Omental fat pad (tissue), 4 donors: Measurements from ENCODE around the gene TIMM8A. TPM values are rescaled to one million over a fixed set of nuclear protein-coding genes. Genes with fewer than 3 reads are reported as not detected.
A peak's percentile ranks its signal among the peaks of the same experiment; 100 is the strongest.
"Not testable (repeated sequence)": the region's sequence is repeated elsewhere in the genome, so short reads cannot be mapped to it uniquely, and the experiment has no call there.

Source experiments
- ATAC-seq: fragments of 150-250 bp; one replicate; pipeline ENCODE4 v1.9.1; 2016; ENCODE audit warnings: mild to moderate bottlenecking, moderate library complexity; ENCODE audit not compliant: low FRiP score
- DNase-seq: peaks from one replicate; pipeline ENCODE4 v3.0.0-alpha.2; 2019; ENCODE audit warnings: low spot score
- total RNA-seq, 4 donors: library from RNA; depleted of rRNA; stranded (reverse); fragments of >200 nt; gene quantifications; one replicate each; pipeline ENCODE4 v1.1.0, GENCODE V29; 2016
- TF ChIP-seq, protein P1 (sequence below), 3 donors: fragments of 450-650 bp; IDR thresholded peaks; one replicate each; pipeline ENCODE4 v1.5.1; 2016 to 2017; ENCODE audit warnings: antibody characterized with exemption in 3 of 3, mild to moderate bottlenecking in 3 of 3, moderate library complexity in 2 of 3

TIMM8A gene
- total RNA-seq, 4 donors from 2014 or later = 4.3 to 16.3 (median 5.5) TPM

GRCh38 chrX:101360390-101360789 is 11.8 kb upstream of the TIMM8A start:
- ATAC-seq (no peak), DNase-seq (no peak)
- TF ChIP-seq, protein P1, sequence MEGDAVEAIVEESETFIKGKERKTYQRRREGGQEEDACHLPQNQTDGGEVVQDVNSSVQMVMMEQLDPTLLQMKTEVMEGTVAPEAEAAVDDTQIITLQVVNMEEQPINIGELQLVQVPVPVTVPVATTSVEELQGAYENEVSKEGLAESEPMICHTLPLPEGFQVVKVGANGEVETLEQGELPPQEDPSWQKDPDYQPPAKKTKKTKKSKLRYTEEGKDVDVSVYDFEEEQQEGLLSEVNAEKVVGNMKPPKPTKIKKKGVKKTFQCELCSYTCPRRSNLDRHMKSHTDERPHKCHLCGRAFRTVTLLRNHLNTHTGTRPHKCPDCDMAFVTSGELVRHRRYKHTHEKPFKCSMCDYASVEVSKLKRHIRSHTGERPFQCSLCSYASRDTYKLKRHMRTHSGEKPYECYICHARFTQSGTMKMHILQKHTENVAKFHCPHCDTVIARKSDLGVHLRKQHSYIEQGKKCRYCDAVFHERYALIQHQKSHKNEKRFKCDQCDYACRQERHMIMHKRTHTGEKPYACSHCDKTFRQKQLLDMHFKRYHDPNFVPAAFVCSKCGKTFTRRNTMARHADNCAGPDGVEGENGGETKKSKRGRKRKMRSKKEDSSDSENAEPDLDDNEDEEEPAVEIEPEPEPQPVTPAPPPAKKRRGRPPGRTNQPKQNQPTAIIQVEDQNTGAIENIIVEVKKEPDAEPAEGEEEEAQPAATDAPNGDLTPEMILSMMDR (IDR thresholded peaks at IDR 0.05) = no peak

DNA sequence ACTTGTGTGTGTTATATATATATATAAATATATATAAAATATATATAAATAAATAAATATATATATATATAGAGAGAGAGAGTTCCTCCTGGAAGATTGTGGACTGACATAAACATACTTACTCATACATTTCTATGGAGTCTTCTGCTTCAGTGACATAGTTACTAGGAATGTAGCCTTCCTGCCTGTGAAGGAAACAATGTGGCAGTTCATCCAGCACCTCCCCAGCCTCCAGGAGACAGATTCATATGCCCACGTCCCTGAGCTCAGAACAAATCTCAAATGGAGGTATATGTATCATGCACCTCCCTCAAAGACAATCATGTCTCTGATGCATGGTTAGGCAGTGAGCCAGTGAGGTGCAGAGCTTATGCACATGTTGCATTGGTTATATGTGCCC is 11.4 kb upstream of the TIMM8A start:
- TF ChIP-seq, protein P1 (IDR thresholded peaks at IDR 0.05) = no peak
- ATAC-seq (no peak), DNase-seq (no peak)

DNA sequence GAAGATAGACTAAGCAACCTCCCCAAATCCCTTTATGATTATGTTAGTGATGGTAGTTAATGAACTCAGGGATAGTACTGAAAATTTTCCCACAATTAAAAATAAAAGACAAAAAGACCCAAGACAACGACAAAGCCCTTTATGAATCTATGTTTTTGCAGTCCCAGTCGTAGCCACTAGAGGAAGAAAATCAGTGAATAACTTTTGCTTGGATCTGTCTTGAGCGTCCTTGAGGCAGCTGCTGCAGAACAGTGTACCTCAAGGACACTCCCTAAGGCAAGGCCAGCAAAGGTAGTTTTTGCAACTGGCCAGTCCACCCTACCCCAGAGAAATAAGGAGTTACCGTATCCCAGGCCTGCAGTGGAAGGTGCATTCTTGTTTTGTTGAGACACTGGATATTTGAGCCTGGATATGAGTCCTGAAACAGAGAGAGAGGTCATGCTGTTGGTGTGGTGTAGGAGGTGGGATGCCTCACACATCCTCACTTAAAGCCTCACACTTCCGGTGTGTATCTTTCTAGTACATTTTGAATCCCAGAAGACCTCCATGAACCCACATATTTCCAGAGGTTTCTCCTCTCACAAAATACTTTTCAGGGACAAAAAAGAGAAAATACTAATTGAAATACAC is 8.7 kb upstream of the TIMM8A start:
- no peak for ATAC-seq
- no peak for DNase-seq
- TF ChIP-seq, protein P1 (IDR thresholded peaks at IDR 0.05) = no peak

GRCh38 chrX:101349193-101349562 is 636 bp upstream of the TIMM8A start:
- ATAC-seq (no peak), DNase-seq (no peak)
- TF ChIP-seq, protein P1 (IDR thresholded peaks at IDR 0.05) = no peak

GRCh38 chrX:101347859-101348451 is 587 bp downstream of the TIMM8A start:
- DNase-seq (no peak), ATAC-seq (peak; percentile 47)
- TF ChIP-seq, protein P1 (IDR thresholded peaks at IDR 0.05) = no peak

DNA sequence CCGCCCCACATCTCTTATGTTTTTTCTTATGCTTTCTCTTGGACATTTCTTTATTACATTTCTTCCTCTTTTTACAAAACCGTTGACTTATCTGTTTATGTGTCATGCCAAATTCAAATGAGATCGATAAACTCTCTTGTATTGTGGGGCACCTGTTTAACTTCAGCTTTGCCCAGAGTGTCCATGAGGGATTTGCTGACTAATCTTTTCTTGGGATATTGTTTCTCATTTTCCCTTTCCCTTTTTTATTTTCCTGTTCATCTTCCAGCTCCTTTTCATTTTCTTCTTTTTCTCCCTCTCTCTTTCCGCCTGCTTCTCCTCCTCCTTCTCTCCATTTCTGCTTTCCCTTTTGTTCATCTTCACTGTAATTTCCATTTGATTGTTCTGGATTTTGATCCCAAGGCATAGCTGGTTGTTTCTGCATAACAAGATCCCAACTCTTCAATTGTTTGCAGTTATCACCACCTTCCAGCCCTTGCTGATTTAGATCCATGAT is 10.7 kb downstream of the TIMM8A start:
- DNase-seq (no peak), ATAC-seq (no peak)
- TF ChIP-seq, protein P1 (IDR thresholded peaks at IDR 0.05) = no peak

GRCh38 chrX:101334310-101334709 is 14.2 kb downstream of the TIMM8A start:
- ATAC-seq = not testable (repeated sequence)

GRCh38 chrX:101326600-101326999 is 21.9 kb downstream of the TIMM8A start:
- ATAC-seq, DNase-seq: not testable (repeated sequence)

More at GRCh38 chrX:101334310-101334709, 14.2 kb downstream of the TIMM8A start:
- DNase-seq = not testable (repeated sequence)
